ENCODE results near the gene TDRD9. TPM values are rescaled to one million over a fixed set of nuclear protein-coding genes. Genes with fewer than 3 reads are reported as not detected.

TDRD9 gene
- total and polyA plus RNA-seq, 2 experiments from 2014 or later = 0.24 TPM; not detected in 1

GRCh38 chr14:104066279-104066678 lies 138.0 kb downstream of the TDRD9 start:
- Histone ChIP-seq H3K36me3 (ENCODE audit: insufficient read depth) (no peaks in the 10 kb centered on the region; the same call in 1 of the 2 replicates), H3K4me2 (no peak overlapping the region), H3K27me3 (ENCODE audit: insufficient read depth) (no peaks in the 10 kb centered on the region), H4K20me1 (replicated peaks; ENCODE audit: insufficient read depth) (no peaks in the 10 kb centered on the region), H3K27ac (ENCODE audit: low read depth) (no peak overlapping the region), H3K4me1 (ENCODE audit: insufficient read depth) (no peaks in the 10 kb centered on the region), H3K79me2 (replicated peaks; ENCODE audit: insufficient read depth) (no peaks in the 10 kb centered on the region), H3F3A (replicated peaks; ENCODE audit: low read depth) (no peaks in the 10 kb centered on the region), H3K4me3 (no peak overlapping the region), H2AFZ (no peak overlapping the region), H3K9me2 (ENCODE audit: insufficient read depth) (peaks cover 6% of the 10 kb centered on the region; the same call in 1 of the 2 replicates)
- H3K36me3 Mint-ChIP-seq (ENCODE audit: low read depth) = peaks cover 14% of the 10 kb centered on the region
- H3K9me3 Mint-ChIP-seq = peaks cover 47% of the 10 kb centered on the region
- TF ChIP-seq STAT1 (IDR thresholded peaks at IDR 0.05; ENCODE audit: unreplicated experiment) = no peak
- TF ChIP-seq POLR2AphosphoS5 (IDR thresholded peaks at IDR 0.05; ENCODE audit: low read depth) = no peak
- no peak for TF ChIP-seq ZNF331 (CRISPR knock-in tag; IDR thresholded peaks at IDR 0.05; ENCODE audit: low read depth)
- no peak for TF ChIP-seq CTCF (conservative IDR thresholded peaks at IDR 0.05; ENCODE audit: low read depth in 2 of 2)
- TF ChIP-seq ZNF462 (CRISPR knock-in tag; IDR thresholded peaks at IDR 0.05) = no peak
- TF ChIP-seq EZH2 (IDR thresholded peaks at IDR 0.05; ENCODE audit: low read depth, unreplicated experiment) = no peak
- TF ChIP-seq REST (IDR thresholded peaks at IDR 0.05; ENCODE audit: unreplicated experiment) = no peak
- no peak for TF ChIP-seq EZH2phosphoT487 (IDR thresholded peaks at IDR 0.05; ENCODE audit: unreplicated experiment)
- no peak for DNase-seq (ENCODE audit: low spot score)
- no peak overlapping the region for H3K4me3 Mint-ChIP-seq
- ATAC-seq = no peak
- H3K27ac Mint-ChIP-seq = no peak overlapping the region
- H3K27me3 Mint-ChIP-seq (ENCODE audit: insufficient read depth, low read depth, poor library complexity) = peaks cover 11% of the 10 kb centered on the region
- no peaks in the 10 kb centered on the region for H3K4me1 Mint-ChIP-seq

All from GM23338 (cell line).